ENCODE results near the gene CNIH3. TPM values are rescaled to one million over a fixed set of nuclear protein-coding genes. Genes with fewer than 3 reads are reported as not detected.

The CNIH3 gene
- total RNA-seq, 1 donor from 2014 or later: 0.53 TPM

- Histone ChIP-seq H3K4me3 (ENCODE audit: low read depth, low read length) (no peak overlapping the region), H3K36me3 (ENCODE audit: control insufficient read depth, insufficient read depth, low read length) (no peaks in the 10 kb centered on the region), H3K27me3 (ENCODE audit: control insufficient read depth, insufficient read depth, low read length) (no peaks in the 10 kb centered on the region)
- TF ChIP-seq, protein P1, sequence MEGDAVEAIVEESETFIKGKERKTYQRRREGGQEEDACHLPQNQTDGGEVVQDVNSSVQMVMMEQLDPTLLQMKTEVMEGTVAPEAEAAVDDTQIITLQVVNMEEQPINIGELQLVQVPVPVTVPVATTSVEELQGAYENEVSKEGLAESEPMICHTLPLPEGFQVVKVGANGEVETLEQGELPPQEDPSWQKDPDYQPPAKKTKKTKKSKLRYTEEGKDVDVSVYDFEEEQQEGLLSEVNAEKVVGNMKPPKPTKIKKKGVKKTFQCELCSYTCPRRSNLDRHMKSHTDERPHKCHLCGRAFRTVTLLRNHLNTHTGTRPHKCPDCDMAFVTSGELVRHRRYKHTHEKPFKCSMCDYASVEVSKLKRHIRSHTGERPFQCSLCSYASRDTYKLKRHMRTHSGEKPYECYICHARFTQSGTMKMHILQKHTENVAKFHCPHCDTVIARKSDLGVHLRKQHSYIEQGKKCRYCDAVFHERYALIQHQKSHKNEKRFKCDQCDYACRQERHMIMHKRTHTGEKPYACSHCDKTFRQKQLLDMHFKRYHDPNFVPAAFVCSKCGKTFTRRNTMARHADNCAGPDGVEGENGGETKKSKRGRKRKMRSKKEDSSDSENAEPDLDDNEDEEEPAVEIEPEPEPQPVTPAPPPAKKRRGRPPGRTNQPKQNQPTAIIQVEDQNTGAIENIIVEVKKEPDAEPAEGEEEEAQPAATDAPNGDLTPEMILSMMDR (IDR thresholded peaks at IDR 0.05; ENCODE audit: insufficient read depth, low read length, severe bottlenecking): no peak
- DNase-seq (ENCODE audit: low read depth) (no peak), FAIRE-seq (no peak)
Measured at GRCh38 chr1:224650290-224650689, 34.2 kb downstream of the CNIH3 start.

DNA sequence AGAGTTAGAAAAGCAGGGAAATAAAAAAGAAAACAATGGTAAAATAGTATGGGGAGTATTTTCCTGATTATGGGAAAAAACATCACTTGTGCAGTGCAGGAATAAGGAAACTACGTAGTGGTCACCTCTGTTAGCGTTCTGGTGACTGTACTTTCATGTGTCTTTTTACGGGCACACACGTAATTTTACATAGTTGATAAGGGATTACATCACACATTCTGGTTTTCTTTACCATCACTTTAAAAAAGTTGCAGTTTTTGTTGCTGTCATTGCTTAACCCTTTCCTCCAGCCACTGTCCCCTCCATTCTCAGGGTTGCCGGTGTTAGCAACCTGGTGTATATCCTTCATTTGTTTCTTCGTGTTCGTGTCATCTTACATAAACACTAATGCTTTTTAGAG is 35.1 kb downstream of the CNIH3 start:
- DNase-seq (ENCODE audit: low read depth) (no peak), FAIRE-seq (no peak)
- TF ChIP-seq, protein P1 (IDR thresholded peaks at IDR 0.05; ENCODE audit: insufficient read depth, low read length, severe bottlenecking): no peak
- H3K36me3 ChIP-seq (ENCODE audit: control insufficient read depth, insufficient read depth, low read length): no peaks in the 10 kb centered on the region
- H3K27me3 ChIP-seq (ENCODE audit: control insufficient read depth, insufficient read depth, low read length): no peaks in the 10 kb centered on the region
- H3K4me3 ChIP-seq (ENCODE audit: low read depth, low read length): no peak overlapping the region

GRCh38 chr1:224656392-224656791 is 40.3 kb downstream of the CNIH3 start:
- TF ChIP-seq, protein P1 (IDR thresholded peaks at IDR 0.05; ENCODE audit: insufficient read depth, low read length, severe bottlenecking): no peak
- no peak overlapping the region for H3K4me3 ChIP-seq (ENCODE audit: low read depth, low read length)
- no peak for DNase-seq (ENCODE audit: low read depth)
- H3K27me3 ChIP-seq (ENCODE audit: control insufficient read depth, insufficient read depth, low read length): no peaks in the 10 kb centered on the region
- FAIRE-seq: no peak
- H3K36me3 ChIP-seq (ENCODE audit: control insufficient read depth, insufficient read depth, low read length): no peaks in the 10 kb centered on the region

- FAIRE-seq (no peak), DNase-seq (ENCODE audit: low read depth) (no peak)
- Histone ChIP-seq H3K4me3 (ENCODE audit: low read depth, low read length) (no peak overlapping the region), H3K36me3 (ENCODE audit: control insufficient read depth, insufficient read depth, low read length) (no peaks in the 10 kb centered on the region), H3K27me3 (ENCODE audit: control insufficient read depth, insufficient read depth, low read length) (no peaks in the 10 kb centered on the region)
- TF ChIP-seq, protein P1 (IDR thresholded peaks at IDR 0.05; ENCODE audit: insufficient read depth, low read length, severe bottlenecking): no peak
Measured at GRCh38 chr1:224660074-224660473, 44.0 kb downstream of the CNIH3 start.

DNA sequence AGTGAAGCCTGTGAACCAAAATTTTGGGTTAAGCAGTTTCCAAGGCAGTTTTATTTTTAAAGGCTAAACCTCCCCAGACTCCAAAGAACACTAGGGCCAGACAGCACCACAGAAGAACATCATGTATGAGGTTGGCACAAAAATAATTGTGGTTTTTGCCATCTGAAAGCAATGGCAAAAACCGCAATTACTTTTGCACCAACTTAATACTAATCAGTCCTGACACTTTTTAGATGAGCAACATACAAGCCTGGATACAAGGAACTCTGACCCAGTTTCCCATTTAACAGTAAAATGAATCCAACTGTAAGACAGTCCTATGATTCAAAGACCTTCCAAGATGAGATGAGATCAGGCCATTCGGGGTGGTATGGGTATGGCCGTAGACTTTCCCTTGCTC is 46.8 kb downstream of the CNIH3 start:
- no peak for FAIRE-seq
- no peak for DNase-seq (ENCODE audit: low read depth)
- TF ChIP-seq, protein P1 (IDR thresholded peaks at IDR 0.05; ENCODE audit: insufficient read depth, low read length, severe bottlenecking): no peak
- no peak overlapping the region for H3K4me3 ChIP-seq (ENCODE audit: low read depth, low read length)
- no peaks in the 10 kb centered on the region for H3K36me3 ChIP-seq (ENCODE audit: control insufficient read depth, insufficient read depth, low read length)
- no peaks in the 10 kb centered on the region for H3K27me3 ChIP-seq (ENCODE audit: control insufficient read depth, insufficient read depth, low read length)

GRCh38 chr1:224665016-224665415 is 48.9 kb downstream of the CNIH3 start:
- no peak for FAIRE-seq
- Histone ChIP-seq H3K36me3 (ENCODE audit: control insufficient read depth, insufficient read depth, low read length) (no peaks in the 10 kb centered on the region), H3K27me3 (ENCODE audit: control insufficient read depth, insufficient read depth, low read length) (no peaks in the 10 kb centered on the region), H3K4me3 (ENCODE audit: low read depth, low read length) (no peak overlapping the region)
- TF ChIP-seq, protein P1 (IDR thresholded peaks at IDR 0.05; ENCODE audit: insufficient read depth, low read length, severe bottlenecking): no peak
- no peak for DNase-seq (ENCODE audit: low read depth)
